ENCODE measurements around the gene ASPN.

Gene ASPN

GRCh38 chr9:92468206-92468605 is 14.1 kb downstream of the ASPN start:
- no peak for DNase-seq (ENCODE audit: low spot score)

- DNase-seq (ENCODE audit: low spot score), result no peak
These were observed 14.8 kb downstream of the ASPN start for GRCh38 chr9:92467511-92467910.

- no peak for DNase-seq (ENCODE audit: low spot score)
These were observed 15.3 kb downstream of the ASPN start for GRCh38 chr9:92467041-92467440.

- no peak for DNase-seq (ENCODE audit: low spot score)
These were observed 18.3 kb downstream of the ASPN start for GRCh38 chr9:92463984-92464383.

- DNase-seq (ENCODE audit: low spot score), result no peak
These were observed 18.9 kb downstream of the ASPN start for GRCh38 chr9:92463387-92463786.

- DNase-seq (ENCODE audit: low spot score), result no peak
These were observed 24.7 kb downstream of the ASPN start for GRCh38 chr9:92457576-92457975.

- no peak for DNase-seq (ENCODE audit: low spot score)
These were observed 27.1 kb downstream of the ASPN start for GRCh38 chr9:92455217-92455616.

- DNase-seq (ENCODE audit: low spot score), result no peak
These were observed 35.8 kb downstream of the ASPN start for GRCh38 chr9:92446536-92446935.

- DNase-seq (ENCODE audit: low spot score), result no peak
These were observed 37.5 kb downstream of the ASPN start for GRCh38 chr9:92444841-92445240.

GRCh38 chr9:92440751-92441046 is 41.6 kb downstream of the ASPN start:
- DNase-seq (ENCODE audit: low spot score), result peak; percentile 68

GRCh38 chr9:92439921-92440750 is 42.2 kb downstream of the ASPN start:
- no peak for DNase-seq (ENCODE audit: low spot score)

GRCh38 chr9:92438900-92439526 is 43.3 kb downstream of the ASPN start:
- DNase-seq (ENCODE audit: low spot score), result no peak

- no peak for DNase-seq (ENCODE audit: low spot score)
These were observed 47.0 kb downstream of the ASPN start for GRCh38 chr9:92435263-92435662.

GRCh38 chr9:92432972-92433548 is 49.2 kb downstream of the ASPN start:
- peak; percentile 24 for DNase-seq (ENCODE audit: low spot score)

GRCh38 chr9:92432350-92432749 is 50.0 kb downstream of the ASPN start:
- DNase-seq (ENCODE audit: low spot score), result no peak

GRCh38 chr9:92429836-92430235 is 52.5 kb downstream of the ASPN start:
- DNase-seq (ENCODE audit: low spot score), result no peak

GRCh38 chr9:92426501-92427145 is 55.7 kb downstream of the ASPN start:
- DNase-seq (ENCODE audit: low spot score), result no peak

- no peak for DNase-seq (ENCODE audit: low spot score)
These were observed 56.8 kb downstream of the ASPN start for GRCh38 chr9:92425474-92425873.

GRCh38 chr9:92424340-92424739 is 58.0 kb downstream of the ASPN start, which contains the start of gene OMD:
TSS of gene OMD (minus strand) at chr9:92424471. CDS start at chr9:92417558, 6,913 bp downstream.
- DNase-seq (ENCODE audit: low spot score), result no peak

GRCh38 chr9:92423612-92424011 is 58.7 kb downstream of the ASPN start:
- DNase-seq (ENCODE audit: low spot score), result no peak

GRCh38 chr9:92422611-92423338 is 59.5 kb downstream of the ASPN start:
- DNase-seq (ENCODE audit: low spot score), result no peak

- no peak for DNase-seq (ENCODE audit: low spot score)
These were observed 67.7 kb downstream of the ASPN start for GRCh38 chr9:92414566-92414965.

Measured in activated CD4-positive, alpha-beta T cell treated with anti-CD3 and anti-CD28 coated beads, Interleukin-2, Interleukin-4, amounts not matched to agents 100 ng/mL and 50 ng/mL, durations not matched to agents 16 hours and 8 hours (primary cell).